Endodermal cell (in vitro differentiated cells): ENCODE results near the gene USP21. TPM values are rescaled to one million over a fixed set of nuclear protein-coding genes. Genes with fewer than 3 reads are reported as not detected.

Experiments
- DNase-seq: peaks from one replicate; pipeline ENCODE4 v3.0.0-alpha.2; 2017
- H3K27ac ChIP-seq: 2 replicates; pipeline ENCODE4 v1.5.1; 2013; ENCODE audit warnings: mild to moderate bottlenecking, low read depth, low read length, moderate library complexity
- H3K27me3 ChIP-seq: 2 replicates; pipeline ENCODE4 v1.6.1; 2013; ENCODE audit warnings: mild to moderate bottlenecking, low read length, moderate library complexity; ENCODE audit not compliant: insufficient read depth, control insufficient read depth, poor library complexity, severe bottlenecking
- H3K36me3 ChIP-seq: 2 replicates; pipeline ENCODE4 v1.7.0; 2013; ENCODE audit warnings: mild to moderate bottlenecking, low read length, moderate library complexity; ENCODE audit not compliant: control insufficient read depth, insufficient read depth
- H3K4me1 ChIP-seq: one replicate; pipeline ENCODE4 v1.7.0; 2013; ENCODE audit warnings: low read length; ENCODE audit not compliant: control insufficient read depth, insufficient read depth
- H3K4me3 ChIP-seq: 2 replicates; pipeline ENCODE4 v1.5.1; 2013; ENCODE audit warnings: mild to moderate bottlenecking, low read length, moderate library complexity
- H3K9ac ChIP-seq: 2 replicates; pipeline ENCODE4 v1.6.1; 2013; ENCODE audit warnings: mild to moderate bottlenecking, low read length, moderate library complexity; ENCODE audit not compliant: poor library complexity, severe bottlenecking; ENCODE audit errors: extremely low read depth
- H3K9me3 ChIP-seq: 2 replicates; pipeline ENCODE4 v1.6.1; 2013; ENCODE audit warnings: mild to moderate bottlenecking, low read length, moderate library complexity; ENCODE audit not compliant: control insufficient read depth
- H3K27ac Mint-ChIP-seq: 2 replicates; pipeline ENCODE4 v1.8.0; 2020; ENCODE audit warnings: mixed read lengths
- H3K27me3 Mint-ChIP-seq: 2 replicates; pipeline ENCODE4 v1.8.0; 2021; ENCODE audit warnings: mild to moderate bottlenecking, mixed read lengths; ENCODE audit not compliant: insufficient read depth
- H3K36me3 Mint-ChIP-seq: 2 replicates; pipeline ENCODE4 v1.8.0; 2020; ENCODE audit warnings: low read depth, mixed read lengths
- H3K4me1 Mint-ChIP-seq: 2 replicates; pipeline ENCODE4 v1.8.0; 2020; ENCODE audit warnings: mixed read lengths
- H3K4me3 Mint-ChIP-seq: 2 replicates; pipeline ENCODE4 v1.8.0; 2020; ENCODE audit warnings: mild to moderate bottlenecking, moderate library complexity, mixed read lengths
- H3K9me3 Mint-ChIP-seq: 2 replicates; pipeline ENCODE4 v1.8.0; 2020; ENCODE audit warnings: mild to moderate bottlenecking, mixed read lengths
- CTCF ChIP-seq: fragments of 200-600 bp; sonication (generic); conservative IDR thresholded peaks from 2 replicates; pipeline ENCODE4 v1.5.0; 2021; ENCODE audit warnings: antibody characterized with exemption, mild to moderate bottlenecking
- WGBS, 2 experiments: methylation state at CpG; one replicate each; pipeline versions ENCODE4 v1.1.5 to v1.1.7; 2013; ENCODE audit warnings: missing lambda C conversion rate in 2 of 2, mixed read lengths in 1 of 2; ENCODE audit not compliant: insufficient coverage in 1 of 2, insufficient read length in 1 of 2; 5-methylcytosine and 5-hydroxymethylcytosine counted together
- total RNA-seq, 2 donors: library from RNA; stranded (reverse); fragmentation: NEBNext Ultra II Directional in 1 of 2; extraction: Animal tissue kit (Norgen Biotek cat#: 25700) in 1 of 2; gene quantifications; 2 replicates in 1 of 2; 3 replicates in 1 of 2; pipeline ENCODE4 v1.2.1, GENCODE V29; 2021

The USP21 gene
- total RNA-seq, 2 donors from 2014 or later, result 26.7 to 39.7 TPM

GRCh38 chr1:161195171-161195570 is 35.9 kb downstream of the USP21 start:
- Histone ChIP-seq H3K27ac (no peak overlapping the region), H3K4me3 (no peak overlapping the region), H3K9me3 (no peaks in the 10 kb centered on the region), H3K36me3 (no peaks in the 10 kb centered on the region), H3K27me3 (no peaks in the 10 kb centered on the region), H3K9ac (no peak overlapping the region), H3K4me1 (peaks cover 4% of the 10 kb centered on the region)
- Mint-ChIP-seq H3K4me1 (peaks cover 37% of the 10 kb centered on the region), H3K27me3 (no peaks in the 10 kb centered on the region), H3K36me3 (no peaks in the 10 kb centered on the region), H3K4me3 (no peak overlapping the region), H3K27ac (no peak overlapping the region), H3K9me3 (no peaks in the 10 kb centered on the region)
- no peak for DNase-seq
- TF ChIP-seq CTCF, result no peak
- 89 to 93% methylated on average over 4 of the region's 4 CpGs for WGBS, 2 experiments

- Mint-ChIP-seq H3K4me1 (peaks cover 43% of the 10 kb centered on the region), H3K27ac (no peak overlapping the region), H3K4me3 (no peak overlapping the region), H3K9me3 (no peaks in the 10 kb centered on the region), H3K36me3 (no peaks in the 10 kb centered on the region), H3K27me3 (no peaks in the 10 kb centered on the region)
- TF ChIP-seq CTCF, result no peak
- Histone ChIP-seq H3K9ac (no peak overlapping the region), H3K4me1 (peaks cover 8% of the 10 kb centered on the region), H3K27me3 (no peaks in the 10 kb centered on the region), H3K36me3 (no peaks in the 10 kb centered on the region), H3K4me3 (no peak overlapping the region), H3K9me3 (no peaks in the 10 kb centered on the region), H3K27ac (no peak overlapping the region)
- 95 to 96% methylated on average over 4 to 7 of the region's 7 CpGs for WGBS, 2 experiments
- no peak for DNase-seq
These were observed 36.8 kb downstream of the USP21 start for GRCh38 chr1:161196111-161196510.

GRCh38 chr1:161196521-161197451 is 37.5 kb downstream of the USP21 start:
- no peak for TF ChIP-seq CTCF
- peak; percentile 57 for DNase-seq
- Histone ChIP-seq H3K4me1 (peaks cover 13% of the 10 kb centered on the region), H3K4me3 (no peak overlapping the region), H3K27ac (peak overlapping the region; percentile 16), H3K27me3 (no peaks in the 10 kb centered on the region), H3K36me3 (no peaks in the 10 kb centered on the region), H3K9me3 (no peaks in the 10 kb centered on the region), H3K9ac (no peak overlapping the region)
- Mint-ChIP-seq H3K4me3 (peak overlapping the region; percentile 31), H3K9me3 (no peaks in the 10 kb centered on the region), H3K27ac (peak overlapping the region; percentile 48), H3K36me3 (no peaks in the 10 kb centered on the region), H3K27me3 (no peaks in the 10 kb centered on the region), H3K4me1 (peaks cover 50% of the 10 kb centered on the region)
- WGBS, 2 experiments, result 84 to 88% methylated on average over 20 to 27 of the region's 27 CpGs
